Medulla oblongata (tissue), 1 donor: ENCODE measurements around the gene GRAMD4.

Experiments used
- DNase-seq: peaks from one replicate; pipeline ENCODE4 v3.0.0-alpha.2; 2015; ENCODE audit errors: extremely low spot score

The GRAMD4 gene, protein sequence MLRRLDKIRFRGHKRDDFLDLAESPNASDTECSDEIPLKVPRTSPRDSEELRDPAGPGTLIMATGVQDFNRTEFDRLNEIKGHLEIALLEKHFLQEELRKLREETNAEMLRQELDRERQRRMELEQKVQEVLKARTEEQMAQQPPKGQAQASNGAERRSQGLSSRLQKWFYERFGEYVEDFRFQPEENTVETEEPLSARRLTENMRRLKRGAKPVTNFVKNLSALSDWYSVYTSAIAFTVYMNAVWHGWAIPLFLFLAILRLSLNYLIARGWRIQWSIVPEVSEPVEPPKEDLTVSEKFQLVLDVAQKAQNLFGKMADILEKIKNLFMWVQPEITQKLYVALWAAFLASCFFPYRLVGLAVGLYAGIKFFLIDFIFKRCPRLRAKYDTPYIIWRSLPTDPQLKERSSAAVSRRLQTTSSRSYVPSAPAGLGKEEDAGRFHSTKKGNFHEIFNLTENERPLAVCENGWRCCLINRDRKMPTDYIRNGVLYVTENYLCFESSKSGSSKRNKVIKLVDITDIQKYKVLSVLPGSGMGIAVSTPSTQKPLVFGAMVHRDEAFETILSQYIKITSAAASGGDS

GRCh38 chr22:46619830-46620501 lies at the start of gene GRAMD4:
GRAMD4 (plus strand) TSS chr22:46620386; CDS start chr22:46626800, 6,414 bp downstream.
- DNase-seq: peak; percentile 92

DNA sequence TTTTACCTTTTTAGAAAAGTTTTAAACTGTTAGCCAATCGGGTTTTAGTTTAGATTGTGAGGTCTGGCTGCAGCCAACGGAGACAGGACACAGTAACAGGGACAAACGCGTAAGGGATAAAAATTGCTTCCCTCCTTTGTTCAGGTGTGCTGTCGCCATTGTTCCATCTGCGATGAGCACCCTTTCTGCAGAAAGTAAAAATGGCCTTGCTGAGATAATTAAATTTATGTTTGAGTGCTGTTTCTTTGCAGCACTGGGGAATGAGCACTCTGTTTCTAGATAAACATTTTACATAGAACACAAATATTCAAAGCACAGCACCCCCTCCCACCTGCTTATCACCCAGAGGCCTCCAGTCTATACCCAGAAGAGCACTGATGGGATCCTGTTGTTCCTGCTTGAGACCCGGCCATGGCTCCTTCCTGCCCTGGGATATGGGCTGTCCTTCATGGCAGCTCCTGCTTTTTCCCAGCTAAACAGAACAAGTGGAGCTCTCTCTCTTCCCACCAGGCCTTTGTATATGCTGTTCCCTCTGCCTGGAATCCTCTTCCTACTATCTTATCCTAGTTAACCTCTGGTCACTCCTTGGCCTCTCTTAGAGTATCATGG lies 48.4 kb upstream of the GRAMD4 start:
- no peak for DNase-seq

DNA sequence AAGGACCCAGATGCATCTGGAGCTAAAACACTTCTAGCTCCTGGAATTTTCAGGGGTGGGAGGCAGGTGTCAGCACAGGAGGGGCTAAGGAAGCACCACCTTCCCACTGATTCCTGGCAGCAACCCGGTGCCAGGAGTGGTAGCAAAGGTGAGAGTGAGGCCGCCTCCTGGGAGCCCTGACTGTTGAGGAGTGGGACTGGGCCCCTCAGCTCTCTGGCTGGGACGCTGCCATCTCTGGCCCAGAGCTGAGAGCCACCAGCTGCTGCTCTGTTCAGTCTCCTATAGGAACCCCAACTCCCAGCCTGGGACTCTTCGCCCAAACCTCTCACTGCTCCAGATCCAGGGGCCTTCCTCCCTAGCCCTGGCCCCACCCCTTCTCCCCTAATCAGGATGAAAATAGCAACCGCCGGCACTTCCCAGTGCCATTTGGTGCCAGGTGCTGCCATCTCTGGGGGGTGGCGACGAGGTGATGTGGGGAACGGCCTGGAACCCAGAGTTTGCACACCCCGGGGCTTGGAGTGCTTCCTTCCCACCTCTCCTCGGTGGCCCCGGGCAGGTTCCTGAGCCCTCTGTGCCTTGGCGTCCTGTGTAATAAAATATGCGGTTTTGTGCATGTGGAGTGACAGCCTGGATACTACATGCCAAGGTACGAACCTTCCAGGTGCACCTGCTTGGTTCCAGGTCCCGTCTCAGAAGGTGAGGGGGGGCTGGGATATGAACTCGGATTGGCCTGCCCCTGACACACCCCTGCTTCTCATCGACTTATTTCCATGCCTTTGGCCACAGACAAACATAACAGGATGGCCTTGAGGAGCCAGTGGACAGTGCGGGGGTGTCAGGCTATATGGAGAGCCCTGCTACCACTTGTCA lies 47.0 kb upstream of the GRAMD4 start:
- DNase-seq: no peak

DNA sequence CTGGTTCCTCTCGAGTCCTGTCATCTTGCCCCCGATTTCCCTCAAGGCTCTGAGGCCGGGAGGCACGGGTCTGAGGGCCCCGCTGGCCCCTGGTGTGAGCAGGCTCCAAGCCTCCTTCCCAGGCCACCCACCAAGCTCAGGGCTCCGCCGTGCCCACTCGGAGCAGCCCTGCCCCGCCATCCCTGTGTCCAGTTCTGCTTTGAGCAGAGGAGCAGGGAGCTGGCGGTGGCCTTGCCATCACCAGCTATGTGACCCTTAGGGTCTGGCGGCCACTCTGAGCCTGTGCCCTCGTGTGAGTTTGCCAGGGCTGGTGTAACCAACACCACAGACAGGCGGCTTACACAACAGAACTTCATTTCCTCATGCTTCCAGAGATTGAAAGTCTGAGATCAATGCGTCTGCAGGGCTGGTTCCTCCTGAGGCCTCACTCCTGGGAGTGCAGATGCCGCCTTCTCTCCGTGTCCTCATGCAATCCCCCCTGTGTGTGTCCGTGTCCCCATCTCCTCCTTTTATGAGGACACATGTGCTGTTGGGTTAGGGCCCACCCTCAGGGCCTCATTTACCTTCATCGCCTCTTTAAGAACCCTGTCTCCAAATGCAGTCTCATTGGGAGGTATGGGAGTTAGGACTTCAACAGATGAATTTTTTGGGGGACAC lies 46.3 kb upstream of the GRAMD4 start:
- no peak for DNase-seq

GRCh38 chr22:46574438-46574992 lies 45.7 kb upstream of the GRAMD4 start:
- no peak for DNase-seq

GRCh38 chr22:46574993-46575910 lies 44.9 kb upstream of the GRAMD4 start:
- no peak for DNase-seq

DNA sequence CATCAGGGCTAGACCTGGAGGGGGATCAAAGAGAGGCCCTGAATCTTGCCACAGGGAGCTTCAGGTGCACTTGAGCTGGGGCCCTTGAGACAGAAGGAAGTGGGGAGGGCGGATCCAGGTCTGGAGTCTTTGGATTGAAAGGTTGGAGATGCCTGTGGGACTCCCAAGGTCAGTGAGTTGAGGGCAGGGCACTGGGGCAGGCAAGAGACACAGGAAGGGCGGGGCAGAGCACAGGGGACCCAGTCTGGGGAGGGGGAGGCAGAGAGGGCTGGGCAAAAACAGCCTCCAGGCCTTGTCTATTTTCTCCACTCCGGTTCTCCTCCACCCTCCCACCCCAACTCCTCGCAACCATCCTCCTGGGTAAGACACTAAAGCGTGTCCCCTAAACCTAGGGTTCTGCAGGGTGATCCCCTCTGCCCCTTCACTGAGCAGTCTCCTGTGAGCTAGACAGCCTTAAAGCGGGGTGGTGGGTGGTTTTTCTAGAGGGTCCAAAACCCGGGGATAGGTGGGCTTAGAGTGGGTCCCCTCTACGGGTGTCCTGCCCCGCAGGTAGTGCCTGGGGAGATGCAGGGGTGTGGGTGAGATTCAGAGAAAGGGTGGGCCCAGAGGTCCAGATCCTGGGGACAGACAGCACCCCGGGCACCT lies 44.2 kb upstream of the GRAMD4 start:
- DNase-seq: no peak

DNA sequence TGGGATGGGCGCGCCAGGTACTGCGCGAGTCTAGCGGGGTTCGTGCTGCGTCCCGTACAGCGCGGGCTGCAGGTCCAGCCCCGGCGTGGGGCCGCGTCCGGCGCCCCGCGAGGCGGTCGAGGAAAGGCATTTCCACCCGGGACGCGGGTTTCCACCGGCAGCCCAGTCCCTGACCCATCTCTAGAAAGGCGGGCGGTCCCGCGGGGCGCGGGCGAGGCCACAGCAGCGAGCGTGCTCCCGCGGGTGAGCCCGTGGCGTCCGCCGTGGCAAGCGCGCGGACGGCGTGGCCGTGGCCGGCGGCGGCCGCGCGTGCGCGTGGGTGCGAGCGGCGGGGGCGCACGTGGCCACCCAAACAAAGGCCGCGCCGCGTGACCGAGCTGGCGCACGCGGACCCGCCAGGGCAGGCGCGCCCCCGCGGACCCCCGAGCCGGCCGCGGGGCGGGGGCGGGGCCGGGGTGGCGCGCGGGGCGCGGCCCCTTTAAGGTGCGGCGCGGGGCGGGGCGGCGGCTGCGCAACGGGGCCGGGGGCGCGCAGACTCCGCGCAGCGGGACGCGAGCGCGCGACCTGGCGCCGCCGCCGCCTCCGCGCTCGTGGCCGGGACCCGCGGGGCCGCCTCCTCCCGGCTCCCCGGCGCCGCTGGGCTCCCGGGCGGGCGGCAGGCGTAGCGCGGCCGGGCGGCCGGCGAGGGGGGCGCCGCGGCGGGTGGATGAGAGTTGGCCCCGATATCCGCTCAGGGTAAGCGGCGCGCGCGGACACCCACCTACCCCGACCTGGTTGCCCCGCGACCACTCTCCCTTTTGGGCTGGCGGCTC lies 43.4 kb upstream of the GRAMD4 start:
- DNase-seq: no peak

GRCh38 chr22:46577368-46578249 lies 42.6 kb upstream of the GRAMD4 start:
- DNase-seq: no peak

- no peak for DNase-seq
Observed at GRCh38 chr22:46578251-46578823, 41.8 kb upstream of the GRAMD4 start.

GRCh38 chr22:46578824-46579561 lies 41.2 kb upstream of the GRAMD4 start:
- DNase-seq: no peak

DNA sequence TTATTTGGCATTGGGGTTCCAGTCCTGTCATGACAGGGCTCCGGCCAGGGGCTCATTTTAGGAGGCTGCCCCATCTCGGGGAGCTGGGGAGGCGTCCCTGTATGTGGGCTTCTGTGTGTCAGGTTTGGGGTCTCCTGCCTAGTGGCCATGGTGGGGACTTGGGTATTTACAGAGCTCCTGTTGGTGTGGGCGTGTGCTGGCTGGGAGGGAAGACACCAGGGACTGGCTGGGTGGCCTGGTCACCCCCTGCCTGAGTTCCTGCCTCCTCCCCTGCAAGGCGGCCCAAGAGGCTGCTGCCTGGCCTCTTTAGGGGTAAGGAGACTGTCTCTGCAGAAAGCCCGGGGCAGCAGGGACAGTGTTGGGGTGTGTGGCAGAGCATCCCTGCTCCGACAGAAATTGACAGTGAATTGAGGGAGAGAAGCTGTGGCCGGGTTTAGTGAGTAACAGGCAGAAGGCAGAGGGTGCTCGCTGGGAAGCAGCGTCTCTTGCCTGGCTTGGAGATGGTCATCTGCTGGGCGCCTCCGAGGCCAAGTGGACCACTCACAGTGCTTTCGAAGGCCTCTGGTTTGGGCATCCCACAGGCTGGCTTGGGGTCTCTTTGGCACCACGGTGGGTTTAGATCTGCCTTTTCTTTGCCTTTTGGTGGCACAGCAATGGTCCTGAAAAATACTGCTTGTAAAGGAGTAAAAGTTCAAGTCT lies 40.3 kb upstream of the GRAMD4 start:
- no peak for DNase-seq

DNA sequence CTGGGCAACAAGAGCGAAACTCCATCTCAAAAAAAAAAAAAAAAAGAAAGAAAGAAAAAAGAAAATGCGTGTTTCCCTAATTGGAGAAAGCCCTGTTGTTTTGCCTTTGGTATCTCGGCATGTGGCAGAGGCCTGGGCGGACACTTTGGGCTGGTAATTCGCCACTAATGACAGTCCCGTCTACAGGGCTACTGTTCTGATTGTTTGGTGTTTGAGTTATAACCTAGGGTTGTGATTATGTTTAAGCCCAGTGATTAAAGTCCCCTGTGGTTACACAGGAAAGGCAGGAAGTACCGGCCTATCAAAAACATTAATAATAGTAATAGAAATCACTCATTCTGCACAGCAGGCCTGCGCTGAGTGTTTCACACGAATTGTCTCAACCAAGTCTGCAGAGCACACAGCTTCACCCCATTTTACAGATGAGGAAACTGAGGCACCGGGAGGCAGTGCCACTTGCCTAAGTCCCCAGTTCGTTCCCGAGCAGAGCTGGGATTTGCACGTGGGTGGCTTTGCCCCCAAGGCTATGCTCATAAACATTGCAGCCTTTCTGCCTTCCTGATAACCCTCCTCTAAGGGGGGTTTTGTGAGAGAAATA lies 39.1 kb upstream of the GRAMD4 start:
- DNase-seq: no peak

DNA sequence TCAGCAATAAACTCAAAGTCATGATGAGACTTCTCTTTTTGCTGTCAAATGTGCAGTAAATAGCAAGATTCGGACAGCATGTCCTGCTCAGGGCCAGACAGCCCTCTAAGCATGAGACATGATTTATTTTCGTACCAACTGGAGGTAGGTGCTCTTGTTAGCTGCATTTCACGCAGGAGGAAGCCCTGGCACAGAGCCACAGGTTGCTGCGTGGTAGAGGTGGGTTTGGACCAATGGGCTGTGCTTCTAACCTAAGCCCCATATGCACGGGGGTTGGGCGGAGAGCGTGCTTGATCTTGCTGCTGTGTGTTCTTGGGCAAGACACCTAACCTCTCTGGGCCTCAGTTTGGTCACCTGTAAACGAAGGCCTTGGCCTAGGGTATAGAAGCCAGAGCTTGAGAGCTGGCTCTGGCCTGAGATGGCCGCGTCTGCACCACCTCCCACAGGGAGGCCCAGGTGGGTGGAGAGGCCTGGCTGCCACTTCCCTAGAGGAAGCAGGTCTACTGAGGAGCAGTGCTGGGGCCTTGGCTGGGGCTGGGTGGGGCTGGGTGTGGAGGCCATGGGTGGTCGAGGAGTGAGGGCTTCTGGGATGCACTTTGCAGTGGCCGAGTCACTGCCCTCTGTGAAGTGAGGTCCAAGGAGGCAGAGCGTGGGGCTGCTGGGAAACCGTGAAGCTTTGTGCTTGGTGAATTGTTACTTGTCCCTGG lies 38.5 kb upstream of the GRAMD4 start:
- DNase-seq: no peak
